Osteoblast (primary cell): ENCODE measurements around the gene COL4A2. TPM values are rescaled to one million over a fixed set of nuclear protein-coding genes. Genes with fewer than 3 reads are reported as not detected.

Experiments
- DNase-seq: peaks from one replicate; pipeline ENCODE4 v3.0.0; 2011; ENCODE audit warnings: low spot score, mixed read lengths; ENCODE audit not compliant: insufficient read length; ENCODE audit errors: missing footprints
- H2AFZ ChIP-seq: 2 replicates; pipeline ENCODE4 v1.6.0; 2011; ENCODE audit warnings: mild to moderate bottlenecking, low read length
- H3K27ac ChIP-seq: 2 replicates; pipeline ENCODE4 v1.5.1; 2011; ENCODE audit warnings: mild to moderate bottlenecking, low read depth, low read length, moderate library complexity
- H3K27me3 ChIP-seq: 2 replicates; pipeline ENCODE4 v1.6.0; 2012; ENCODE audit warnings: mild to moderate bottlenecking, control low read depth, inconsistent platforms, low read length, moderate library complexity; ENCODE audit not compliant: insufficient read depth
- H3K36me3 ChIP-seq: 2 replicates; pipeline ENCODE4 v1.5.1; 2011; ENCODE audit warnings: mild to moderate bottlenecking, low read length, control low read depth, moderate library complexity; ENCODE audit not compliant: insufficient read depth
- H3K4me1 ChIP-seq: 2 replicates; pipeline ENCODE4 v1.5.1; 2011; ENCODE audit warnings: mild to moderate bottlenecking, low read length, control low read depth, moderate library complexity; ENCODE audit not compliant: insufficient read depth
- H3K4me2 ChIP-seq: 2 replicates; pipeline ENCODE4 v1.6.0; 2011; ENCODE audit warnings: mild to moderate bottlenecking, low read length; ENCODE audit not compliant: insufficient read depth
- H3K4me3 ChIP-seq: fragments of 200-600 bp; sonication (generic); 3 replicates; pipeline ENCODE4 v1.5.1; 2012; ENCODE audit warnings: mild to moderate bottlenecking, low read length, inconsistent platforms; ENCODE audit not compliant: insufficient read depth
- H3K79me2 ChIP-seq: 2 replicates; pipeline ENCODE4 v1.6.0; 2012; ENCODE audit warnings: mild to moderate bottlenecking, low read length, control low read depth, inconsistent platforms; ENCODE audit not compliant: insufficient read depth
- H3K9me3 ChIP-seq: 2 replicates; pipeline ENCODE4 v1.5.1; 2011; ENCODE audit warnings: low read depth, low read length, control low read depth
- H4K20me1 ChIP-seq: 2 replicates; pipeline ENCODE4 v1.6.0; 2012; ENCODE audit warnings: mild to moderate bottlenecking, low read length, control low read depth; ENCODE audit not compliant: insufficient read depth
- total RNA-seq: library from RNA; depleted of rRNA; stranded (reverse); fragments of >200 nt; gene quantifications from 2 replicates; pipeline ENCODE4 v1.2.3, GENCODE V29; 2012
- TF ChIP-seq, protein P1 (sequence below): IDR thresholded peaks from 2 replicates; pipeline ENCODE4 v1.5.1; 2011; ENCODE audit warnings: mild to moderate bottlenecking, low read depth, low read length, moderate library complexity; ENCODE audit errors: extremely low read depth

The COL4A2 gene
- total RNA-seq, 1 donor = 267 TPM

DNA sequence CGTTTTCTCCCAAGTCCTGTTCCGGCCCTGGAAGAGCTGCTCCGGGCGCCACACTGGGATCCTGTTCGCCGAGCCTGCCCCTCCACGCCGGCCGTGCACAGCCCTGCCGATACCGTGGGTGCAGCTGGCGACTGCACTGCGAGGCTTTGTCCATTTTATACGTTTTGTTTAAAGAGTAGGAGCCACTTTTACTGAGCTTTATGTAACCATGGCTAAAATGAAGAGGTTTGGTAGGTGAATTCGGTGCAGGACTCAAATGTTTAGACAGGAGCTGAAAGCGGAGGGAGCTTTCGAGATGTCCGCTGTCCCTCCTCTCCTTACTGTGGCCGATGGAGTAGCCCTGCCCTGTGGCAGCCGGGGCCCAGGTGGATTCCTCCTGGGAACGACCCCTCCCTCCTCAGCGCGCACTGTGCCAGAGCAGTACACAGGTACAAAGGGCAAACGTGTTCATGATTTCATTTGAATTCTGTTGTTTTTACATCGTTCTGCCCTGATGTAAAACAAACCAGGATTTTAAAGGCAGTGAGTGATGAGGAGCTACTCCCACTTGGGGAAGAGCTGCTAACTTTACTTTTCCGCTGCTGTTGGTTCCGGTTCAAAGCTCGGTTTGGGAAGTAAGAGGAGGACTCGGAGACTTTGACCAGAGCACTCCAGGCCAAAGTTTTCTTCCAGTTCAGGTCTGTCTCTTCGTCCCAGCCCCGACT, 1.7 kb downstream of the COL4A2 start:
- TF ChIP-seq, protein P1, sequence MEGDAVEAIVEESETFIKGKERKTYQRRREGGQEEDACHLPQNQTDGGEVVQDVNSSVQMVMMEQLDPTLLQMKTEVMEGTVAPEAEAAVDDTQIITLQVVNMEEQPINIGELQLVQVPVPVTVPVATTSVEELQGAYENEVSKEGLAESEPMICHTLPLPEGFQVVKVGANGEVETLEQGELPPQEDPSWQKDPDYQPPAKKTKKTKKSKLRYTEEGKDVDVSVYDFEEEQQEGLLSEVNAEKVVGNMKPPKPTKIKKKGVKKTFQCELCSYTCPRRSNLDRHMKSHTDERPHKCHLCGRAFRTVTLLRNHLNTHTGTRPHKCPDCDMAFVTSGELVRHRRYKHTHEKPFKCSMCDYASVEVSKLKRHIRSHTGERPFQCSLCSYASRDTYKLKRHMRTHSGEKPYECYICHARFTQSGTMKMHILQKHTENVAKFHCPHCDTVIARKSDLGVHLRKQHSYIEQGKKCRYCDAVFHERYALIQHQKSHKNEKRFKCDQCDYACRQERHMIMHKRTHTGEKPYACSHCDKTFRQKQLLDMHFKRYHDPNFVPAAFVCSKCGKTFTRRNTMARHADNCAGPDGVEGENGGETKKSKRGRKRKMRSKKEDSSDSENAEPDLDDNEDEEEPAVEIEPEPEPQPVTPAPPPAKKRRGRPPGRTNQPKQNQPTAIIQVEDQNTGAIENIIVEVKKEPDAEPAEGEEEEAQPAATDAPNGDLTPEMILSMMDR = no peak
- Histone ChIP-seq H3K79me2 (peaks cover 91% of the 10 kb centered on the region), H2AFZ (peak overlapping the region; percentile 50), H3K4me3 (peak overlapping the region; percentile 97), H4K20me1 (peaks cover 53% of the 10 kb centered on the region), H3K9me3 (no peaks in the 10 kb centered on the region), H3K36me3 (peaks cover 42% of the 10 kb centered on the region), H3K27ac (peak overlapping the region; percentile 92), H3K4me1 (peaks cover 62% of the 10 kb centered on the region), H3K27me3 (no peaks in the 10 kb centered on the region), H3K4me2 (peak overlapping the region; percentile 98)
- no peak for DNase-seq

DNA sequence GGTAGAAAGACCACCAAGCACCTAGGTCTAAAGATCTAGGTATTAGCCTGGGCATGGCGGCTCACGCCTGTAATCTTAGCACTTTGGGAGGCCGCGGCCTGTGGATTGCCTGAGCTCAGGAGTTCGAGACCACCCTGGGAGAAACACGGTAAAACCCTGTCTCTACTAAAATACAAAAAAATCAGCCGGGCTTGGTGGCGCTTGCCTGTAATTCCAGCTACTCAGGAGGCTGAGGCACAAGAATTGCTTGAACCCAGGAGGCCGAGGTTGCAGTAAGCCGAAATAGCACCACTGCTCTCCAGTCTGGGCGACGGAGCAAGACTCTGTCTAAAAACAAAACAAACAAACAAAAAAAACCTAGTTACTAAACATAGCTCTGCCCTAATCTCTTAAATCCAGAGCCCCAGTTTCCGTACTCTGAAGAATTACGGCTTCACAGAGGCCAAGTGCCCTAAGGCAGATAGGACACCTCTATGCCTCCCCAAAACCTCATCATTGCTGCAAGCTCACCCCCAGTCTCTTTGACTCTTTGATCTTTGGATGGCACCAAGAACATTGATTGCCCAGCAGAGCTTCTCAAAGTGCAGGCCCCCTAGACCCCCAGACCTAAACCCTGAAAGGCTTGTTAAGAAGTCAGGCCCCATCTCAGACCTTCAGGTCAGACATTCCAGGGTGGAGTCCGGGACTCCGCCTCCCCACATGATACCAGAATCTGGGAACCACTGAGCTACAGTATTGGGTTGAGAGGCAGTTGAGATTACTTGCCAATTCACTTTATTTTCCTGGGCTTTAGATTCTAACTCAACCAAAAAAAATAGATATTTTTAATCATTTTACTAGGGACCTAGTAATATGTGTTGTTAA, 2.8 kb downstream of the COL4A2 start:
- Histone ChIP-seq H2AFZ (no peak overlapping the region), H3K27me3 (no peaks in the 10 kb centered on the region), H4K20me1 (peaks cover 46% of the 10 kb centered on the region), H3K4me3 (peak overlapping the region; percentile 97), H3K9me3 (no peaks in the 10 kb centered on the region), H3K27ac (peak overlapping the region; percentile 92), H3K4me2 (peak overlapping the region; percentile 98), H3K79me2 (peaks cover 91% of the 10 kb centered on the region), H3K36me3 (peaks cover 42% of the 10 kb centered on the region), H3K4me1 (peaks cover 56% of the 10 kb centered on the region)
- TF ChIP-seq, protein P1 = no peak
- DNase-seq = no peak

DNA sequence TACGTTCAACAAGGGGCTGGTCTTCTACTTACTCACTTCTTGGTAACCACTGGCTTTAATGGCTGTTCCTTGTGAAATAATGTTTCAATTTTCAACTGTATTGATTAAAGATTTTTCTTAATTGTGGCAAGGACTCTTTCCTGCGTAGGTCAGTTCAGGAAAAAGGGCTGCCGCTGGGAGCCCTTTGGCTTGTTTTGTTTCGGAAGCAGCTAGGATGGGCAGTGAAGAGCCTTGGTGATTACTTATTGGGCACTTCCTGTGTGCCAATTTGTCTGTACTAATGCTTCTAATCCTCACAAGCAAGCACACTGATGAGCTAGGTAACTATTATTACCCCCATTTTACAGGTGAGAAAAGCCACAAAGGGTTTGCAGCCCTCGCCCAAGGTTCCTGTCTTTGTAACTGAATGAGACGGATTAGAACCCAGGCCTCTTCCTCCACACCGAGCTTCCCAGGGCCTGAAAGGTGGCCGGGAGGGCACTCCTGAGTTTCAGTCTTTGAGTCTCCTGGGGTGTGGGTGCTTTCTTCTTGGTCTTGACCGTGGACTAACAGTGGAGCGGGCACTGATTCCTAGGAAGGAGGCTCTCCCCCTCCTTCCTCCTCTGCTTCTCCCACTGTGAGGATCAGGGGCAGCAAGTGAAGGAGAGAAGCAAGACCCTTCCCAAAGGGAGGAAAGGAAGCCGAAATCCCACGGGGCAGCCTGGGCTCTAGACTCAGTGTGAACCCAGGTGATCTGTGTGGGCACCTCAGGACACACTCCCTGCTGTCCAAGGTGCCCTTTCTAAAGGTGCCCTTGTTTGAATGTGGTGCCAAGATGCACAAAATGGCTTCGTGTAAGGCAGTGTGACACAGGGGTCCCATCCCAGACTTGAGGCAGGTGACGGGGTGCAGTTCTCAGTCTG, 3.7 kb downstream of the COL4A2 start:
- peaks cover 47% of the 10 kb centered on the region for H3K36me3 ChIP-seq
- peak overlapping the region; percentile 92 for H3K27ac ChIP-seq
- peak overlapping the region; percentile 33 for H3K4me3 ChIP-seq

More for the DNA sequence above, 3.7 kb downstream of the COL4A2 start:
- H3K79me2 ChIP-seq = peaks cover 89% of the 10 kb centered on the region
- TF ChIP-seq, protein P1 = no peak
- H3K27me3 ChIP-seq = no peaks in the 10 kb centered on the region
- peaks cover 39% of the 10 kb centered on the region for H4K20me1 ChIP-seq
- H3K4me2 ChIP-seq = peak overlapping the region; percentile 98
- no peaks in the 10 kb centered on the region for H3K9me3 ChIP-seq
- DNase-seq = no peak
- no peak overlapping the region for H2AFZ ChIP-seq
- H3K4me1 ChIP-seq = peaks cover 52% of the 10 kb centered on the region
